Ishikawa (cell line): Measurements from ENCODE around the gene CCDC57.

Experiments used
- CEBPB ChIP-seq: IDR thresholded peaks from 2 replicates; pipeline ENCODE4 v1.6.1; 2012
- RAD21 ChIP-seq: IDR thresholded peaks from 2 replicates; pipeline ENCODE4 v1.6.1; 2012; ENCODE audit warnings: low read depth
- YY1 ChIP-seq: IDR thresholded peaks from 2 replicates; pipeline ENCODE4 v1.6.1; 2012; ENCODE audit warnings: low read depth

DNA sequence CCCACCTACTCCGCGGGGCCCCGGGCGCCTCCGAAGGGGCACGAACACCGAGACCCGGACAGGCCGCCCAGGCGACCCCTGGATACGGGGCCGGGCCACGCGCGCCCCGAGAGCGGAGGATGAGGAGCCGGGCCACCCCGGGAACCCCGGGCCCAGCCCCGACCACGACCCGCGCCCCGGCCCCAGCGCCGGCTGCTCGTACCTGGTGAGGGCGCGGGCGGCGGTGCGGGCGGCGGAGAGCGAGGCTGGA lies 114.8 kb downstream of the CCDC57 start:
- no peak for TF ChIP-seq CEBPB
- TF ChIP-seq RAD21, result no peak
- TF ChIP-seq YY1, result no peak
